Measurements from ENCODE around the gene STEAP2.

- TF ChIP-seq POLR2AphosphoS5 (IDR thresholded peaks at IDR 0.05): no peak
- TF ChIP-seq CTCF (IDR thresholded peaks at IDR 0.05): no peak
Measured at GRCh38 chr7:90180649-90181048, 30.9 kb upstream of the STEAP2 start.

Measured in gastroesophageal sphincter (tissue), 3 donors.